ENCODE measurements around the gene MORF4L2.

Gene MORF4L2

DNA sequence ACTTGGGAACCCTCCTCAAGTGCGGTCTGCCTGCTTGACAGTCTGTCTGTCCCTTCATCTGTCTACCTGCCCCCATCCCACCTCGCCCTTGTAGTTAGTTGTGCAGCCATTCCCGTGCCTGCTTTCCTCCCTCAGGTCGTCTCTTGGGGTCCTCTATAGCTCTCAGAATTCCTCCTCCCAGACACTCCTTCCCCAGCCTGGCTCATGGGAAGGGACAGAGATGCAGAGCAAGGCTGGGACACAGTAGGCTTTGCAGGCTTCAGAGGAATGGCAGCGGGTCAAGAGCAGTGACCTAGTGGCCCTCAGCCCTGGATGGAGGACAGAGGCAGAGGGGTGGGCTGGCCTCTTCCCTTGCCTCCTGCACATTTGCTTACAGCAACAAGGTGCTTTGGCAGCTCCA lies 42.5 kb upstream of the MORF4L2 start:
- CTCF ChIA-PET, result no interaction called here
- TF ChIP-seq, protein P1, sequence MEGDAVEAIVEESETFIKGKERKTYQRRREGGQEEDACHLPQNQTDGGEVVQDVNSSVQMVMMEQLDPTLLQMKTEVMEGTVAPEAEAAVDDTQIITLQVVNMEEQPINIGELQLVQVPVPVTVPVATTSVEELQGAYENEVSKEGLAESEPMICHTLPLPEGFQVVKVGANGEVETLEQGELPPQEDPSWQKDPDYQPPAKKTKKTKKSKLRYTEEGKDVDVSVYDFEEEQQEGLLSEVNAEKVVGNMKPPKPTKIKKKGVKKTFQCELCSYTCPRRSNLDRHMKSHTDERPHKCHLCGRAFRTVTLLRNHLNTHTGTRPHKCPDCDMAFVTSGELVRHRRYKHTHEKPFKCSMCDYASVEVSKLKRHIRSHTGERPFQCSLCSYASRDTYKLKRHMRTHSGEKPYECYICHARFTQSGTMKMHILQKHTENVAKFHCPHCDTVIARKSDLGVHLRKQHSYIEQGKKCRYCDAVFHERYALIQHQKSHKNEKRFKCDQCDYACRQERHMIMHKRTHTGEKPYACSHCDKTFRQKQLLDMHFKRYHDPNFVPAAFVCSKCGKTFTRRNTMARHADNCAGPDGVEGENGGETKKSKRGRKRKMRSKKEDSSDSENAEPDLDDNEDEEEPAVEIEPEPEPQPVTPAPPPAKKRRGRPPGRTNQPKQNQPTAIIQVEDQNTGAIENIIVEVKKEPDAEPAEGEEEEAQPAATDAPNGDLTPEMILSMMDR (conservative IDR thresholded peaks at IDR 0.05; ENCODE audit: low read depth), result no peak
- H3K27ac ChIP-seq, result no peak overlapping the region; the same call in 1 of the 2 replicates
- POLR2A ChIA-PET (ENCODE audit: low non-redundant PET), result no interaction called here
- DNase-seq (ENCODE audit: low spot score), result no peak

DNA sequence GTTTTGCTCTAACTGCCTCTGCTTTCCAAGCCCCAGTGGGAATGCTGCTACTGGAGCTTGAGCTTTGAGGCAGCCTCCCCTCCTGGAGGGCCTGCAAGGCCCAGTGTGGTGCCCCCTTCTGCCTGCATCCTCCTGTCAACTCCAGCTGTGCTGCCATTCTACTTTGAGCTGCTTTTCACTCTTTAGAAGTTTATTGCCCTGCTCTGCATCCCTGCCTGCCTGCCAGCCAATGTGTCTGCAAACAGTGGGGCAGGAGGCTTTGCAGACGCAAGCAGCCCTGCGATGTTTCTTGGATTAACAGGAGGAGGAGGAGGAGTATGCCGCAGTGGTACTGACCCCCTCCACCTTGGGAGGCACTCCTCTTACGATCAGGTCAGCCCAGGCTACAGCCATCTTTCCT lies 40.6 kb upstream of the MORF4L2 start:
- TF ChIP-seq, protein P1 (conservative IDR thresholded peaks at IDR 0.05; ENCODE audit: low read depth), result no peak
- DNase-seq (ENCODE audit: low spot score), result no peak
- POLR2A ChIA-PET (ENCODE audit: low non-redundant PET), result no interaction called here
- H3K27ac ChIP-seq, result no peak overlapping the region
- CTCF ChIA-PET, result no interaction called here

DNA sequence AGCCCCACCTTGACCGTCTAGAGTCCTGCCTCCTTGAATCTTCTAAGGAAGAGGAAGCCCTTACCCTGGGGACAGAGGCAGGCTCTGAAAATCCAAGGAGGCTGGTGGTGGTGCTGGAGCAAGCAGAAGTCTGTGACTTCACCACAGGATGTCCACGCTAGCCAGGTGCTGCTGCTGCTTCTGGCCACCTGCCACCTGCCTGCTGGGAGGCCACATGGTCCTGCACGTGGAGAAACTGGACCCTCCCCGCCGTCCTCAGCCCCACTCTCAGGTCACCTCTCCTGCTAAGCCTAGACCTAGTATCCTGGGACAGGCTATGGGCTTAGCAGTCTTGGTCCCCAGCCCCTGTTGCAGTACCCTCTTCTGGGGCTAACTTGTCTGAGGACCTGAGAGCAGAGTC lies 40.0 kb upstream of the MORF4L2 start:
- ChIA-PET POLR2A (ENCODE audit: low non-redundant PET) (no interaction called here), CTCF (no interaction called here)
- DNase-seq (ENCODE audit: low spot score), result no peak
- H3K27ac ChIP-seq, result no peak overlapping the region
- TF ChIP-seq, protein P1 (conservative IDR thresholded peaks at IDR 0.05; ENCODE audit: low read depth), result no peak

DNA sequence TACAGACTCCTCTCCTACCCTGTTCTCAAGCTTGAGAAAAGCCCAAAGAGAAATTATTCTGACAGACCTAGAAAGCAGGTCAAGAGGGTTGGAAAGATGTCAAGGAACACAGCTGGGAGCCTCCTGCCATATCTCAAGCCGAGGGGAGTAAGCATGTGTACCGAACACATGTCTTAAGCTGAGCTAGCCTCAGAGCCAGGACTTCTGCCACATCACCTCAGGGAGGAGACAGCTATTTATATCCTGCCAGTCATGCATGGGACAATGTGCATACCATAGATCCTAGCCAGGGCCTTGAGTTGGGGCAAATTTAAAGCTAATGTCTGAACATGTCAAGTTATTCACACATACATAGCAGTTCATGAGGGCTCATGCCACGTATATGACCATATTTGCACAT lies 36.0 kb upstream of the MORF4L2 start:
- TF ChIP-seq, protein P1 (conservative IDR thresholded peaks at IDR 0.05; ENCODE audit: low read depth), result no peak
- POLR2A ChIA-PET (ENCODE audit: low non-redundant PET), result no interaction called here
- CTCF ChIA-PET, result no interaction called here
- H3K27ac ChIP-seq, result no peak overlapping the region
- DNase-seq (ENCODE audit: low spot score), result no peak

DNA sequence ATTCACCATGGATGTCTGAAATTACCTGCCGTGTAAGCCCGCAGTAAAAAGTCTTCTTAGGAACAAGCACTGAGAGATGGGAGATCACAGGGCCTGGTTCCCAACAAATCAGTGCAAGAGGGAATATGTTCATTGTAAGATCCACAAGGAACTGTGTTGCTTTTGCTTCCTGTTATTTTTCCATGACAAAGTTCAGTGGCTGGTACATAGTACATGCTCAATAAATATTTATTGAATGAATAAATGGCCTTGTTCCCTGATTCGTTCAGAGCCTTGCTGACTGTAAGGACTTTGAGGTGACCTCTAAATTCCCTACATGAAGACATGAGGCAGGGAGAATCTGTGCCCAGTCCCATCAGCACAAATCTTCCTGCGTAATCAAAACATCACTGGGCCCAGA lies 31.6 kb upstream of the MORF4L2 start:
- no peak for DNase-seq (ENCODE audit: low spot score)
- peak overlapping the region; percentile 74; the same call in 1 of the 2 replicates for H3K27ac ChIP-seq
- ChIA-PET CTCF (no interaction called here), POLR2A (ENCODE audit: low non-redundant PET) (no interaction called here)
- TF ChIP-seq, protein P1 (conservative IDR thresholded peaks at IDR 0.05; ENCODE audit: low read depth), result no peak

DNA sequence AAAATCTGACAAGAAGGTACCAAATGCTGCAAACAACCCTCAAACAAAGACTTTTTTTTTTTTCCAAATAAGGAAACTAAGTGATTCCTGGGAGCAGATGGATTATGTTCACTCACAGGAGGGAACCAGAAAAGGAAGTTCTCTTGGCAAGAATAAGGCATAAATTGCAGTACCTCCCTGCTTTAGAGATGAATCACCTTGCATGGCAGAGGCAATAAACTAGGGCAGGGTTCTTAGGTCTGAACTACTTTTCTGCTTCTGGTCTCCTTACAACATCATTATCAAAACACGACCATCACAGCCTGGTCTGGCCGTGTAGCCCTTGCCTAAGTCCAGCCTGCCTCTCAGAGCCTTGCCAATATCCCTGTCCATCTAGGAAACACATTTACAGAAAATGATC lies 30.5 kb upstream of the MORF4L2 start:
- DNase-seq (ENCODE audit: low spot score), result peak; percentile 28
- peak overlapping the region; percentile 76; the same call in 1 of the 2 replicates for H3K27ac ChIP-seq
- CTCF ChIA-PET, result no interaction called here
- POLR2A ChIA-PET (ENCODE audit: low non-redundant PET), result no interaction called here
- TF ChIP-seq, protein P1 (conservative IDR thresholded peaks at IDR 0.05; ENCODE audit: low read depth), result no peak

DNA sequence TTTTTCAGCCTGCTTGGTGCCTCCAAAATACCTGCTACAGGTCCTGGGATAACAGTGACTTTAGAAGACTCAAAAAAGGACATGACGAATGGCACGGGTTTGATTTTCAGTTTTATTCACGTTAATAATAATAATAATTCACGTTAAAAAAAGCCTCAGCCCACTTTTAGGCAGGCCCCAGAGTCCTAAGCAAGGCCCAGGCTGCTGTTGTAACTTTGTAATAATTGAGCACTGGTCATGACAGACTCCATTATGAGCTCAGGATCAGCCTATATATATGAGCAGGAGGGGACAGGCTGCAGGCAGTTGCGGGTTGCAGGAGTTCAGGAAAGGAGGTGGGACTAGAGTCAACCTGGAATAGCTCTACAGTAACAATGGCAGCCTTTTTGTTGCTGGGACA lies 24.1 kb upstream of the MORF4L2 start, which contains the start of gene TMEM31:
TSS of gene TMEM31 (plus strand) at position 301 of the 400 bp plus-strand sequence. CDS start 1,350 bp downstream, outside the sequence.
- no peak for DNase-seq (ENCODE audit: low spot score)
- TF ChIP-seq, protein P1 (conservative IDR thresholded peaks at IDR 0.05; ENCODE audit: low read depth), result no peak
- no peak within 1 kb of the TSS for H3K27ac ChIP-seq
- ChIA-PET CTCF (no interaction called here), POLR2A (ENCODE audit: low non-redundant PET) (interaction anchor here (0.6 kb wide), 1 partner anchor 69 kb away, joined by 3 read pairs; no protein-coding TSS in a partner anchor)
